Measurements from ENCODE around the gene RNF157.
A peak's percentile ranks its signal among the peaks of the same experiment; 100 is the strongest.

The RNF157 gene

DNA sequence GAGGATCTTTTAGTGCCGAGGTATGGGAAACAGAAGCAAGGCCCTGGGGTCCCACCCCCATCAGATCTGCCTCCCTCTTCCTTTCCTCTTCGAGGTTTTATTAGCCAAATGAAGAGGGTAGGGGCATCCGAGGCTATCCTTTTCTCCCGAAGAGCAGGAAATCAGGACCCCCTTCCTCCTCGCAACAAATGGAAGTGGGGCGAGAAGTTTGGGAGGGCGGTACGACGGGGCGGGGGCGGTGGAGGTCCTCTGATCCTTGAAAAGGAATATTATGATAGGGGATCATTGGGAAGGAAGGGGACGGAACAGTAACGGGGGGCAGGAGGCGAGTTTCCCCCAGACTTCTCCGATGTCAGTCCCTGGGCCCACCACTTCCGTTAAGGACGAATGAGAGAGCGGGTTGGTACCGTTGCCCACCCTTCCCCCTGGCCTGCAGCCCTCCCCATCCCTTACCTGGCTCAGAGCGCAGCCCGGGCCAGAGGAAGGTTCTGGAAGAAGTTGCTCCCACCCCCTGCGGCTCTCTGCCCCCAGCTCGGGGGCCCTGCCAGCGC lies 99.6 kb downstream of the RNF157 start:
- H3K4me1 ChIP-seq (ENCODE audit: low read length) = peaks cover 19% of the 10 kb centered on the region

DNA sequence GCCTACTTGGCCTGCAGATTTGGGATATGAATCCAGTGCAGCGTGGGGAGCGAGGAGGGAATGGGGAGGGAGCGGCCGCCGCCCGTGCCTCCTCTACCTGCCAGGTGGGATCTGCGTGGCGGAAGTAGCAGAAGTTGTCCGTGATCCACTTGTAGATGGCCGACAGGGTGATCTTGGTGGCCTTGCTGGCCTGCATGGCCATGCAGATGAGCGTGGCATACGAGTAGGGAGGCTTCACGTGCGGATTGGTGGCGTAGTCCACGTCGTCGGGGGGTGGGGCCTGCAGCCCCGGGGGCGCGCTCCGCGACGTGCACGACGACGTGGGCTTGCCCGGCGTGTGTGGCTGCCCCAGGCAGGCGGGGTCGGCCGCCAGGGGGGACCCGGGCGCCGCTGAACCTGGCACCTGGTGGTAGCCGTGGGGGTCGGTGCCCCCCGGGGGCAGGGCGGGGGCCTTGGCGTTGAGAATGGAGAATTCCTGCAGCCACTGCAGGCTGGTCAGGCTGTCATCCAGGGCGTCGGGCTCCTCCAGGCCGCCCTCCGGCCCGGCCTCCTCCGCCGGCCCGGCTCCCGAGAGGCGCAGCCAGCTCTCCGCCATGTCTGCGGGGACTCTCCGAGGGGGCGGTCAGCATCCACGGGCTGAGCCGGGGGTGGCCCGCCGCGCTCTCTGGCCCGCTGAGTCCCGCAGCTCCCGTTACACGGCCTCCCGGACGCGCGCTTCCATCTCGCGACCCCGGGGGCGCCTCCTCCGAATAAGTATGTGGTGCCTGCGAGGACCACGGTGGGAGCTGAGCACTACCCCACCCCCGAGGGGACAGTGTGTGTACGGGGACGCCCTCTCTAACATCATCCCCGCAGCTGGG lies 100.3 kb downstream of the RNF157 start:
- H3K4me1 ChIP-seq (ENCODE audit: low read length) = peaks cover 12% of the 10 kb centered on the region
- no peaks in the 10 kb centered on the region for H3K9me3 ChIP-seq (replicated peaks; ENCODE audit: insufficient read depth, low read length)
- H3K27ac ChIP-seq (ENCODE audit: low read length) = no peak overlapping the region
- H4K20me1 ChIP-seq (ENCODE audit: insufficient read depth, low read length) = no peaks in the 10 kb centered on the region
- no peaks in the 10 kb centered on the region for H3K9me2 ChIP-seq (replicated peaks; ENCODE audit: insufficient read depth, low read length)
- no peak for DNase-seq
- TF ChIP-seq EZH2 (optimal IDR thresholded peaks at IDR 0.05; ENCODE audit: low read depth, low read length) (peak; percentile 93), EZH2phosphoT487 (IDR thresholded peaks at IDR 0.05; ENCODE audit: low read length) (no peak)
- no peak overlapping the region for H3K9ac ChIP-seq (ENCODE audit: low read length)
- peaks cover under 1% of the 10 kb centered on the region; the same call in 1 of the 2 replicates for H3F3A ChIP-seq (ENCODE audit: insufficient read depth, low read length)
- no peaks in the 10 kb centered on the region for H3K36me3 ChIP-seq (replicated peaks; ENCODE audit: insufficient read depth, low read length)
- peak overlapping the region; percentile 86; the same call in 1 of the 2 replicates for H3K4me2 ChIP-seq (ENCODE audit: low read depth, low read length)
- H2AFZ ChIP-seq (ENCODE audit: low read length) = no peak overlapping the region
- H3K27me3 ChIP-seq (replicated peaks; ENCODE audit: insufficient read depth, low read length) = peaks cover 27% of the 10 kb centered on the region
- no peak overlapping the region for H3K4me3 ChIP-seq (ENCODE audit: low read length)
- no peaks in the 10 kb centered on the region for H3K79me2 ChIP-seq (ENCODE audit: low read length)

More for the DNA sequence above, 99.6 kb downstream of the RNF157 start:
- Histone ChIP-seq H3K9me3 (replicated peaks; ENCODE audit: insufficient read depth, low read length) (no peaks in the 10 kb centered on the region), H3K9me2 (replicated peaks; ENCODE audit: insufficient read depth, low read length) (no peaks in the 10 kb centered on the region), H3K4me2 (ENCODE audit: low read depth, low read length) (peak overlapping the region; percentile 86), H3F3A (ENCODE audit: insufficient read depth, low read length) (peaks cover 7% of the 10 kb centered on the region; the same call in 1 of the 2 replicates), H4K20me1 (ENCODE audit: insufficient read depth, low read length) (no peaks in the 10 kb centered on the region), H3K27me3 (replicated peaks; ENCODE audit: insufficient read depth, low read length) (peaks cover 27% of the 10 kb centered on the region), H3K27ac (ENCODE audit: low read length) (no peak overlapping the region), H3K9ac (ENCODE audit: low read length) (peak overlapping the region; percentile 58; the same call in 1 of the 2 replicates), H3K4me3 (ENCODE audit: low read length) (peak overlapping the region; percentile 61), H3K36me3 (replicated peaks; ENCODE audit: insufficient read depth, low read length) (no peaks in the 10 kb centered on the region), H2AFZ (ENCODE audit: low read length) (no peak overlapping the region), H3K79me2 (ENCODE audit: low read length) (no peaks in the 10 kb centered on the region)
- no peak for DNase-seq
- TF ChIP-seq EZH2phosphoT487 (IDR thresholded peaks at IDR 0.05; ENCODE audit: low read length) (no peak), EZH2 (optimal IDR thresholded peaks at IDR 0.05; ENCODE audit: low read depth, low read length) (no peak)
- TF ChIP-seq, protein P1, sequence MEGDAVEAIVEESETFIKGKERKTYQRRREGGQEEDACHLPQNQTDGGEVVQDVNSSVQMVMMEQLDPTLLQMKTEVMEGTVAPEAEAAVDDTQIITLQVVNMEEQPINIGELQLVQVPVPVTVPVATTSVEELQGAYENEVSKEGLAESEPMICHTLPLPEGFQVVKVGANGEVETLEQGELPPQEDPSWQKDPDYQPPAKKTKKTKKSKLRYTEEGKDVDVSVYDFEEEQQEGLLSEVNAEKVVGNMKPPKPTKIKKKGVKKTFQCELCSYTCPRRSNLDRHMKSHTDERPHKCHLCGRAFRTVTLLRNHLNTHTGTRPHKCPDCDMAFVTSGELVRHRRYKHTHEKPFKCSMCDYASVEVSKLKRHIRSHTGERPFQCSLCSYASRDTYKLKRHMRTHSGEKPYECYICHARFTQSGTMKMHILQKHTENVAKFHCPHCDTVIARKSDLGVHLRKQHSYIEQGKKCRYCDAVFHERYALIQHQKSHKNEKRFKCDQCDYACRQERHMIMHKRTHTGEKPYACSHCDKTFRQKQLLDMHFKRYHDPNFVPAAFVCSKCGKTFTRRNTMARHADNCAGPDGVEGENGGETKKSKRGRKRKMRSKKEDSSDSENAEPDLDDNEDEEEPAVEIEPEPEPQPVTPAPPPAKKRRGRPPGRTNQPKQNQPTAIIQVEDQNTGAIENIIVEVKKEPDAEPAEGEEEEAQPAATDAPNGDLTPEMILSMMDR (IDR thresholded peaks at IDR 0.05; ENCODE audit: low read length) = no peak

- no peaks in the 10 kb centered on the region for H3K36me3 ChIP-seq (replicated peaks; ENCODE audit: insufficient read depth, low read length)
- H3K27me3 ChIP-seq (replicated peaks; ENCODE audit: insufficient read depth, low read length) = peaks cover 27% of the 10 kb centered on the region
- no peaks in the 10 kb centered on the region for H3K9me2 ChIP-seq (replicated peaks; ENCODE audit: insufficient read depth, low read length)
- no peak overlapping the region for H2AFZ ChIP-seq (ENCODE audit: low read length)
- no peak overlapping the region for H3K4me2 ChIP-seq (ENCODE audit: low read depth, low read length)
- DNase-seq = no peak
- H3F3A ChIP-seq (ENCODE audit: insufficient read depth, low read length) = no peaks in the 10 kb centered on the region
- H3K4me1 ChIP-seq (ENCODE audit: low read length) = 0 out of 2 replicates have a peak, but pooled peaks cover 6% of the 10 kb centered on the region
- no peak overlapping the region for H3K4me3 ChIP-seq (ENCODE audit: low read length)
- TF ChIP-seq EZH2phosphoT487 (IDR thresholded peaks at IDR 0.05; ENCODE audit: low read length) (no peak), EZH2 (optimal IDR thresholded peaks at IDR 0.05; ENCODE audit: low read depth, low read length) (no peak)
- TF ChIP-seq, protein P1 (IDR thresholded peaks at IDR 0.05; ENCODE audit: low read length) = no peak
- no peak overlapping the region for H3K27ac ChIP-seq (ENCODE audit: low read length)
- H4K20me1 ChIP-seq (ENCODE audit: insufficient read depth, low read length) = no peaks in the 10 kb centered on the region
- no peaks in the 10 kb centered on the region for H3K79me2 ChIP-seq (ENCODE audit: low read length)
- H3K9ac ChIP-seq (ENCODE audit: low read length) = no peak overlapping the region
- H3K9me3 ChIP-seq (replicated peaks; ENCODE audit: insufficient read depth, low read length) = no peaks in the 10 kb centered on the region
Observed at GRCh38 chr17:76138896-76139752, 101.2 kb downstream of the RNF157 start.

Measured in MM.1S (cell line).